Loucy (cell line): ENCODE results near the gene NECAB3.

Experiments
- EZH2phosphoT487 ChIP-seq: fragments of 200-600 bp; IDR thresholded peaks from 2 replicates; pipeline ENCODE4 v1.6.1; 2018; ENCODE audit warnings: antibody characterized with exemption, mild to moderate bottlenecking, moderate library complexity, borderline replicate concordance
- TF ChIP-seq, protein P1 (sequence below): fragments of 200-600 bp; sonication (generic); conservative IDR thresholded peaks from 2 replicates; pipeline ENCODE4 v1.5.1; 2014; ENCODE audit warnings: mild to moderate bottlenecking, antibody characterized with exemption, low read length

DNA sequence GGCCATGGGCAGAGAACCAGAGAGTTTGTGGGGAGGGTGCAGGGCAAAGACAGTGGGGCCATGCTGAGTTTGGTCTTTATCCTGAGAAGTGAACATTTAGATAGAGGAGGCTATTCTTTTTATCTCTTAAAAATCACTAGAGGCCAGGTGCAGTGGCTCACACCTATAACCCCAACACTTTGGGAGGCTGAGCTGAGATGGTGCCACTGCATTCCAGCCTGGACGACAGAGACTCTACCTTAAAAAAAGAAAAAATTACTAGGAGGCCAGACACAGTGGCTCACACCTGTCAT is 37.2 kb upstream of the NECAB3 start:
- TF ChIP-seq, protein P1, sequence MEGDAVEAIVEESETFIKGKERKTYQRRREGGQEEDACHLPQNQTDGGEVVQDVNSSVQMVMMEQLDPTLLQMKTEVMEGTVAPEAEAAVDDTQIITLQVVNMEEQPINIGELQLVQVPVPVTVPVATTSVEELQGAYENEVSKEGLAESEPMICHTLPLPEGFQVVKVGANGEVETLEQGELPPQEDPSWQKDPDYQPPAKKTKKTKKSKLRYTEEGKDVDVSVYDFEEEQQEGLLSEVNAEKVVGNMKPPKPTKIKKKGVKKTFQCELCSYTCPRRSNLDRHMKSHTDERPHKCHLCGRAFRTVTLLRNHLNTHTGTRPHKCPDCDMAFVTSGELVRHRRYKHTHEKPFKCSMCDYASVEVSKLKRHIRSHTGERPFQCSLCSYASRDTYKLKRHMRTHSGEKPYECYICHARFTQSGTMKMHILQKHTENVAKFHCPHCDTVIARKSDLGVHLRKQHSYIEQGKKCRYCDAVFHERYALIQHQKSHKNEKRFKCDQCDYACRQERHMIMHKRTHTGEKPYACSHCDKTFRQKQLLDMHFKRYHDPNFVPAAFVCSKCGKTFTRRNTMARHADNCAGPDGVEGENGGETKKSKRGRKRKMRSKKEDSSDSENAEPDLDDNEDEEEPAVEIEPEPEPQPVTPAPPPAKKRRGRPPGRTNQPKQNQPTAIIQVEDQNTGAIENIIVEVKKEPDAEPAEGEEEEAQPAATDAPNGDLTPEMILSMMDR, result no peak
- no peak for TF ChIP-seq EZH2phosphoT487
